GM18951 (cell line): ENCODE data around the gene DIP2B.
"Not testable (repeated sequence)": the region's sequence is repeated elsewhere in the genome, so short reads cannot be mapped to it uniquely, and the experiment has no call there.

Source experiments
- POLR2A ChIP-seq: IDR thresholded peaks from 4 replicates; pipeline ENCODE4 v1.6.1; 2011; ENCODE audit warnings: mild to moderate bottlenecking; ENCODE audit not compliant: insufficient read length, insufficient read depth; ENCODE audit errors: extremely low read depth
- in situ Hi-C: fragments of 300-500 bp; cut with MboI; formaldehyde crosslinking; loops from one replicate; pipeline ENCODE4 v1.12.0; 2022; ENCODE audit warnings: low sequenced_read_pairs, mixed read lengths, inconsistent platforms; ENCODE audit not compliant: unreplicated experiment

The DIP2B gene

DNA sequence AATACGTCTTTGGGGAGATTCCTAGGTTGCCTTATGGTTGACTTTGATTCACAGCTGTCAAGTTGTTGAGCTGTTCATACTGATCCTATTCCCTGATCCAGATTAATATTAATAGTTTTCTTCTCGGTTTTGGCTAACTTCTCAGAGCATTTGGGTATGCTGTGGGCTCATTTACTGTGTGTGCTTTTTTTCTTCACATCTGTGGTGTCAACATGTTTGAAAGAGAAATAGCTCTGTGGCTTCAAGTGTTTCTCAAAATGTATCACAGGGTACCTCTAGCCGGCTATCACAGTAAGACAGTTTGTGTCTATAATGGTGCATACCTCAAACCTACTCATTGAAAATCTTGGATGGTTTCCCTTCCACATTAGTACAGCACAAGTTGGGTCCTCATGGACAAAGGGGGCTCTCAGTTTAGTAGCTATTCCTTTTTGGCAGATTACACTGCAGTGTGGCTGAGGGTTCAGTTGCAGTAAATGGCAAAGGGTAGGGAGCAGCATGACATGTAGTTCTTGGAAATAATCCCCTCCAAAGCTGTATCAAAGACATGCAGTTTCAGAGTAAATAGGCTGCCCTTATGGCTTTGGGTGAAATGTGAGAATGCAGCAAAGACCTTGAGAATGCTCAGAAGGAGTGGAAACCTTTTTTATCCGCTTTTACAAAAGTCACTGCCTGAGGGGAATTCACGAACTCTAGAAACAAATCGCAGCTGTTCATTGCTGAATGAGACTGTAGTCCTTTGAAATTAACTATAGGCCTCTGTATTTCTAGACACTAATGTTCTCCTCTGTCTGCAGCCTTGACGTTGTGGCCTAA, 156.7 kb downstream of the DIP2B start:
- TF ChIP-seq POLR2A: no peak
- in situ Hi-C loops: no loop called here

DNA sequence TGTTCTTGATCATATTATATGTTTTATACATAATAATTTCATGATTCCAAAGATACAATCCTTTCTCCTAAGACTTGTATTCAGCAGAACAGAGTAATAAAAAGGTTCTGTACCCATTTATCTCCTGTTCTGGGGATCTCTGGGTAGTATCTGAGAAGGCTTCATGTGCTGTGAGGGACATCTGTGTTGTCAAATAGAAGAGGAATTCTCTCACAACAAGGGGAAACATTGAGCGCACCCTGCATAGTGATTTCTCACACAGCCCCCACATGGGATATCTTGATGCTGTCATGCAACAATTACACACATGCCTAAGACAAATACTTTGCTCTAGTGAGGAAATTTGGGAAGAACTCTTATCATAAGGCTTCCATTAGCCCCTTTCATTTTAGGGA, 157.3 kb downstream of the DIP2B start:
- in situ Hi-C loops: no loop called here
- no peak for TF ChIP-seq POLR2A

- in situ Hi-C loops: no loop called here
- no peak for TF ChIP-seq POLR2A
Observed at GRCh38 chr12:50665170-50665569, 160.4 kb downstream of the DIP2B start.

GRCh38 chr12:50665609-50666008, 160.8 kb downstream of the DIP2B start:
- in situ Hi-C loops: no loop called here

DNA sequence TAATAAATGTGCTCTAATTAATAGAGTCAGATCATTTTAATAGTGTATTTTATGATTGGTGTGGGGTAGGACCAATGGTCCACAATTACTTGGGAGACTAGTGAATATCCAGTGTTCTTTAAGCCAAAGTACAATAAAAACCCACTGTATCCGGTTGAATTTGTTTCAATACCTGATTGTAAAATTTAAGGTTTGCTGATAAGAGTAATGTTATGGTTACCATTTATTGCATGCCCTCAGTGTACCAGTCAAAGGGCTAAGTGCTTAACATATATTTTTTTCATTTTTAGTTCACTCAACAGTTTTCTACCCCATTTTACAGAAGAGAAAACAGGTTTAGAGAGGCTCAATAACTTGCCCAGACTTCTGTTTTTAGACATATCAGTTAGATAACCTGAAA, 161.2 kb downstream of the DIP2B start:
- in situ Hi-C loops: no loop called here
- no peak for TF ChIP-seq POLR2A

More at GRCh38 chr12:50665609-50666008, 160.8 kb downstream of the DIP2B start:
- TF ChIP-seq POLR2A: no peak

- in situ Hi-C loops: no loop called here
- TF ChIP-seq POLR2A: no peak
Observed at GRCh38 chr12:50672158-50672557, 167.4 kb downstream of the DIP2B start.

DNA sequence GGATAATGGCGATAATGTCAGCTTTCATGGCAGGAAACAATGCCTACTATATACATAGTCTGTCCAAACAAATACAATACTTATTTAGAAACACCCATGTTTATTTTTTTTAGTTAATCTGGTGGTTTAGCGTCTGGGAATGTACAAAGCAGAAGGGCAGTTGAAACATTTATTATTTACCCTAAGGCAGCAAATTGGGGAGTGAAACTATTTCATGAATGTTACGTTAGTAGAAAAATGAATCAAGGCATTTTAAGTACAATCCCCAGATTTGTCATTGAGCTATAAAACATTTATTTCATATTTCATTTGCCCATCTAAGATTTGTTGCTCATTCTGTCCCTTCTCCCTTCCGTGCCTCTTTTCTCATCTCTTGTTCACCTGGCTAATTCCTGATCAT, 172.0 kb downstream of the DIP2B start:
- in situ Hi-C loops: no loop called here
- TF ChIP-seq POLR2A: no peak

DNA sequence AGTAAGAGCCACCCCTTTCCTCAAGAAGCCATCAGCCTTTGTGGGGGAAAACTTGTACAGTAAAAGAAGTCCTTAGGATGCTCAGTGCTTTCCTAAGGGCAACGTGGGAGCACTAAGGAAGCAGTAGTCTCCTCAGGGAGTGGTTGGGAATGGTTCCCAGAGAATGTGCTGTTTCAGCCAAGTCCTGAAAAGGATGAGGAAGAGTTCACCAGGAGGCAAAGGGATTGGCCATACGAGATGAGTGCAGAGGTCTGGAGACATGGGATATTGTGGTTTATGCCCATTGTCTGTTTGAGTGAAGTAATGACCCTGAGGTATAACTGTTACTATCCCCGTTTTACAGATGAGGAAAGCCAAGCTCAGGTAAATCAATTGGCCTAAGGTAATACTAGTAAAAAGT, 173.1 kb downstream of the DIP2B start:
- TF ChIP-seq POLR2A: no peak
- in situ Hi-C loops: no loop called here

DNA sequence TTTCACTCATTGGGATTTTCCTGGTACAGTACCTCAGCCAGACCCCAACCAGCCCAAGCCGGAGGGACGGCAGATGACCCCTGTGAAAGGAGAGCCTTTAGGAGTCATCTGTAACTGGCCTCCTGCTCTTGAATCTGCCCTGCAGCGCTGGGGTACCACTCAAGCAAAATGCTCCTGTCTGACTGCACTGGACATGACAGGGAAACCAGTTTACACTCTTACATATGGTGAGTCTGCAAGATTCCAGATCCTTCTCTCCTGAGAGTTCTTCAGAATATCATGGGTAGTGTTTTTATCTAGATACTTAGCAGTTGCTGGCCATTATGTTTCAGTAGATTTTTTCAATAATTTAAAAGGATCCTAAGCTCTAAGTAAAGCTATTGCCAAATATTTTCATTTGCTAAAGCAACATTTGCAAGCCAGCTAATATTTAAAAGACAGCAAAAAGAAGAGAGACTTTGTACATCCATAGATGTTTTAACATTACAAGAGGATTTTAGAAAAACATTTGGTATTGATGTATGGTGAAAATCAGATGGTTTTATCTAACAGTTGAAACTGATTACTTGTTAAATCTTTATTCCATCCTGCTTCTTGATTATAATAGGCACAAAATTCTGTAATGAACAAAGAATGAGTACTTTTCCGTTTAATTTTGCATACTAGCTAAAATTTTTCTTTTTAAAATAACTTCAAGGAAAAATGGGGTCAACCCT, 174.0 kb downstream of the DIP2B start:
- in situ Hi-C loops: no loop called here
- no peak for TF ChIP-seq POLR2A

- in situ Hi-C loops: no loop called here
- no peak for TF ChIP-seq POLR2A
Observed at GRCh38 chr12:50679612-50680011, 174.8 kb downstream of the DIP2B start.

DNA sequence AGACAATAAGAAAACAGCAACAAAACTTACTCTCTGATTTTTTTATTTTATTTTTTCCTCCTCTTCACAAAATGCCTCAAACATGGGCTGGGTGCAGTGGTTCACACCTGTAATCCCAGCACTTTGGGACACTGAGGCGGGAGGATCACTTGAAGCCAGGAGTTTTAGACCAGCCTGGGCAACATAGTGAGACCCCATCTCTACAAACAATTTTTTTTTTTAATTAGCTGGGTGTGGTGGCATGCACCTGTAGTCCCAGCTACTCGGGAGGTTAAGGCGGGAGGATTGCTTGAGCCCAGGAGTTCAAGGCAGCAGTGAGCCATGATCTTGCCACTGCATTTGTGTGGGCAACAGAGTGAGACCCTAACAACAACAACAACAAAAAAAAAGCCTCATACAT, 176.3 kb downstream of the DIP2B start:
- in situ Hi-C loops: not testable (repeated sequence)

- in situ Hi-C loops: no loop called here
- no peak for TF ChIP-seq POLR2A
Observed at GRCh38 chr12:50685641-50686040, 180.9 kb downstream of the DIP2B start.

GRCh38 chr12:50686406-50686805, 181.6 kb downstream of the DIP2B start:
- no peak for TF ChIP-seq POLR2A
- in situ Hi-C loops: no loop called here

- TF ChIP-seq POLR2A: no peak
- in situ Hi-C loops: no loop called here
Observed at GRCh38 chr12:50686976-50687375, 182.2 kb downstream of the DIP2B start.

- no peak for TF ChIP-seq POLR2A
- in situ Hi-C loops: no loop called here
Observed at GRCh38 chr12:50689437-50689836, 184.7 kb downstream of the DIP2B start.

GRCh38 chr12:50690925-50691324, 186.1 kb downstream of the DIP2B start:
- no peak for TF ChIP-seq POLR2A
- in situ Hi-C loops: no loop called here
